ENCODE data around the gene BRD1.

The BRD1 gene

DNA sequence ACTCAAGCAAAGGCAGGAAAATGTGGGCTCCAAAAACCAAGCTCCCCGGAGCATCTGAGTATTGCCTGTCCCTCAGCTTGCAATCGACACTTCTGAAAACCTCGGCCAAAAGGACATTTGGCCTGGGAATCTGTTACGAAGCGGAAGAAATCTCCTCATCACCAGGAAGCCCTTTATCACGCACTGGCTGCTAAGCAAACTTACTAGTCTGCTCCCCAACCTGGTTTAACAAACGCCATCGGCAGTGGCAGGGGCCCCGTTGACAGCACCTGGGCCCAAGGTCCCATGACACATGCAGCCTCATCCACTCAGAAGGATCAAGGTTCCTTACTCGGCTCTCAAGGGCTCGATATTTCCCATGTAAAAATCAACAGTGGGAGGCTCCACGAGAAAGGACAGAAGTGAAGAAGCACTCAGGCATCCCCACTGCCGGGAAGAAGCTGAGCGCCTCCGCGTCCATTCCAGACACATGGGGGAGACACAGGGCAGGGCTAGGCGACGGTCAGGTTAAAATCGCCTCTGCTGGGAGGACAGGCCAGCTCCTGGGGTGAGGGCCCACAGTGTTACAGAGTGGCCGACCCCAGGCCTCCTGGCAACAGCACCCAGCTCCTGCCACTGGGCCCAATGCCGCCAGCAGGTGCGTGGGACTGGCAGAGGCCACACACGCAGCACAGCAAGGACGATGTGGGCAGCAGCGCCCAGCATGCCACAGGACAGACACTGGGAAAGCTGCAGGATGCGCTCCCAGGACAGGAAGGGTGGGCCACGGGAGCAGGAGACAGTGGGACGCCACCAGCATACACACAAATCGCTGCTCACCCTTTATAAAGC lies 27.1 kb downstream of the BRD1 start:
- no peak for DNase-seq (ENCODE audit: low spot score)

DNA sequence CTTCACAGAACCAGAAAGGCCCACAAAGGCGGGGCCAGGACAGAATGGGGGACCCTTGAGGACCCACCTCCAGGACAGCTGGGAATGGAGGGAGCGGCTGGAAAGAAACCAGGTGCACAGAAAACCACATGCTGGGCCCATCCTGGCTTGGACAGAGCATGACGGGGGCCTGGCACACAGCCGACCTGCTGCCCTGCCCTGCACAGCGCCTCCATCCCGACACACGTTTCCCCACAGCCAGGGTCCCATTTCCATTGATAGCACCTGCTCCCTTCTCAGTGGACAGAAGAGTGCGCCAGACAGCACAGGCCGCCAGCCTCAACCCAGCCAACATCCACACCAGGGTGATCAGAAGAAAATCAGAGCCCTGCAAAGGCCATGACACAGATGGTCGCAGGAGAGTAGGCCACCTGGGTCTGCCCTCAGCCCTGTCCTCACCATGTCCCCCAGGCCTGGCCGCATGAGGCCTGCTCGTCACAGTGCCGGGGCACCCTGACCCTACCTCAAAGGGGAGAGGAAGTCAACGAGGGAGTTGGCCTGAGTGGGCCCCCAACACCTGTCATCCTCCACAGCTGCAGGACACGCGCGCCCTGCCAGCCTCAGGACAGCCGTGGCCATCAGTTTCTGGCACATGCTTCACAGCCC lies 28.1 kb downstream of the BRD1 start:
- no peak for DNase-seq (ENCODE audit: low spot score)

DNA sequence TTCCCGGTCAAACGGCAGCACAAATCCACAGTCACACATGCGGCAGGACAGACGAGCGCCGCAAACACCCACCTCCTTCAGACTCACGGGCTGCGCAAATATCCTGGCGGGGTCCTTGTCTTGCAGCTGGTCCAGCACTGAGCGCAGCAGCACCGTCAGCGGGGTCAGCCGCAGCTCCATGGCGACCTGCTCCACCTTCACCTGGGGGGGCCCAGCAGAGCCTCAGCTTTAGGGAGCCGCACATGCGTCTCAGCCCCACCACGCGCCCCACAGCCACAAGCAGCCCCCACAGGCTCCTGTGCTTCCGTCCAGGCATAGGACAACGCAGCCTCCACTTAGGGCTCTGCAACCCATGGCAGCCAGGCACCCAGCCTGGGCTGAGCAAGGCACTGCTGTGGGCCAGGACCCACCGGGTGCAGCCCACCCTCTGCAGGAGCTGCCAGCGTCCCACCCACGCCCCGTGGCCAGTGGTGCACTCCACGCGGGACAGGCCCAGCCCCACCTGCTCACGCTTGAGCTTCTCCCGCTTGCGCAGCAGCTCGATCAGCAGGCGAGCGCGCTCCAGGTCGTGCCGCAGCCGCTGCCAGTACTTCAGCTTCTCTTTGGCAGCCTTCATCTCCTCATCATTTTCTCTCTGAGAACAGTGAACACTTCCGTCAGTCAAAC lies 29.1 kb downstream of the BRD1 start:
- DNase-seq (ENCODE audit: low spot score), result no peak

GRCh38 chr22:49797706-49798105 lies 30.0 kb downstream of the BRD1 start:
- no peak for DNase-seq (ENCODE audit: low spot score)

- no peak for DNase-seq (ENCODE audit: low spot score)
These were observed 30.9 kb downstream of the BRD1 start for GRCh38 chr22:49796596-49797270.

- no peak for DNase-seq (ENCODE audit: low spot score)
These were observed 32.2 kb downstream of the BRD1 start for GRCh38 chr22:49795521-49795920.

DNA sequence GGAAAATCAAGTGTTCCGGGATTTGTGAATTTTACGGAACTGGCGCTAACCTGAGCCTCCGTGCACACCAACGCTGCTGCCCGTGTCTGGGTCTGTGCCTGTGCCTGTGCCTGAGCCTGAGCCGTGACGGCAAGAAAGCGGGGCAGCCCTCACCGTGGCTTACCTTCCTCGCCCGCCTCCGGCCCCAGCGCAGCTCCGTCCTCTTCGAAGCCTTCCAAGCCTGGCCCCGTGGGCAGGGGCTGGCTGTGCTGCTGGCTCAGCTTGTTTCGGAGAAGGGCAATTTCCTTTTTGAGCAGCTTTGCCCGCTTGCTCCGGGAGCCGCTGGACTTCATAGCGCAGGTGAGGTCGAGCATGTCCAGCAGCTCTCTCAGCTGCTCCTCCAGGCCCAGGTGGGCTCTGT lies 33.8 kb downstream of the BRD1 start:
- DNase-seq (ENCODE audit: low spot score), result no peak

DNA sequence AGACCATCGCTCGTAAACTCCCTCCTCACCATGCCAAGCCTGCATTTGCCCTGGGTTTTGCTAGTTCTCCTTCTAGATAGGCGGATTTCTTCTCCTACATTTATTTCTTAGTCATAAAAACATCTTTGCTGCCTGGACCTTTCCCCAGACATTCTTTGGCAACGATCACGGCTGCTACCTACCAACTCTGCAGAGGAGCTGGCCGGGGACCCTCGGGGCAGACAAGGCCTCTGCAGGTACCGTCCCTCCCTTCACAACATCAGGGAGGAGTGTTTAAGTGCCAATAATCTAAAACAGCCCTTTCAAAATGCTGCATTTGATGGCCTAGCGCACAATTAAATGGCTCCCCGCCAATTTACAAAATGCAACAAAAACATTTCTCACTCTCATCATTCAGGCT lies 34.4 kb downstream of the BRD1 start:
- DNase-seq (ENCODE audit: low spot score), result no peak

DNA sequence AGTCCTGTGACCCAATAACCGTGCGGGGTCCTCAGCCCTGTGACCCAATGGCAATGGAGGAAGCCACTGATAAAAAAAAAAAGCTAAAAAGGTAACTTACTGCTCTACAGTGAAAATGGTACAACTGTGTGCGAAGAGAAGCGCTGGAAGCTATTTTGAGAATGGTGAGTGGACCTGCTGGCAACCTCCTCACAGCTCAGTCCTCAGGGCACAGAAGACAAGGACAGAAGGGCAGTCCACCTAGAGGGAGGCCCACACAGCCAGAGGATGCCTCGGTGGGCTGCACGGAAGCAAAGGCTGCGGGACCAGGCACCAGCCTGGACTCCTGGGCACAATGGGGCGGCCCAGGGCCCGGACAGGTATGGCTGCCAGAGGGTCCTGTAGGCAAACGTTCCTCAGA lies 35.6 kb downstream of the BRD1 start:
- DNase-seq (ENCODE audit: low spot score), result no peak

GRCh38 chr22:49791682-49792081 lies 36.0 kb downstream of the BRD1 start:
- no peak for DNase-seq (ENCODE audit: low spot score)

- no peak for DNase-seq (ENCODE audit: low spot score)
These were observed 36.8 kb downstream of the BRD1 start for GRCh38 chr22:49790912-49791311.

- peak; percentile 84 for DNase-seq (ENCODE audit: low spot score)
These were observed 38.2 kb downstream of the BRD1 start for GRCh38 chr22:49789289-49790141.

DNA sequence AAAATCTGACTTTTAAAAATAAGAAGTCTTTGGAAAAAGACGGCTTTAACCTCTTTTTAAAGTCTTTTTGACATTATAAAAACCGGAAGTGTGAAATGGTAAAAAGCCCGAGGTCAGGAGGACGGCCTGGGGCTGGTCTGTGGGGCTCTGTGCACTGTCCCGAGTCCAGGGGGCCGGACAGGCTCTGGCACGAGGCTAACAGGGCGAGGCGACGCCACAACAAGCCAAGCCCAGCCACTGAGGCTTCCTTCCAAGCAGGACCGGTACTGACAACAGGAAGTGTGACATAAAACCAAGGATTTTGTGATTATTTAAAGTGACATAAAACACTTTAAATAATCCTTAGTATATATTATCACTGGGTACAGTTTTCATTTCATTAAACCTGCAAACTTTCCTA lies 39.2 kb downstream of the BRD1 start:
- DNase-seq (ENCODE audit: low spot score), result no peak

GRCh38 chr22:49787861-49788260 lies 39.8 kb downstream of the BRD1 start:
- no peak for DNase-seq (ENCODE audit: low spot score)

GRCh38 chr22:49786976-49787706 lies 40.5 kb downstream of the BRD1 start:
- DNase-seq (ENCODE audit: low spot score), result no peak

- no peak for DNase-seq (ENCODE audit: low spot score)
These were observed 41.7 kb downstream of the BRD1 start for GRCh38 chr22:49785841-49786471.

GRCh38 chr22:49785046-49785521 lies 42.6 kb downstream of the BRD1 start:
- no peak for DNase-seq (ENCODE audit: low spot score)

DNA sequence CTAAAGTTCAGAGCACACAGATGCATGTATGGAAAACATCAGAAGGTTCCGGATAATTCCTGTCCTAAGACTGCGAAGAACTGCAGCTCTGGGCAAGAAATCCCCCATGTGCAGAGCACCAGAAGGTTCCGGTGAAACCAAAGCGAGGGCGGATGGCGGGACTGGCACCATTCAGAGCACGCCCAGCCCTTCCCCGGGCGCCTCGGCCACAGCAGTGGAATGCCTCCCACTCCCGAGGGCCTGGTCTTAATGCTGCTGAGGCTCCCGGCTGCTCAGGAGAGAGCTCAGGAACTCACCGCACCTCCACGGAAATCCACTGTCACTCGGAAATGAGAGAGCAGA lies 43.1 kb downstream of the BRD1 start:
- no peak for DNase-seq (ENCODE audit: low spot score)

- no peak for DNase-seq (ENCODE audit: low spot score)
These were observed 43.6 kb downstream of the BRD1 start for GRCh38 chr22:49783926-49784629.

All from HuH-7 (cell line).